SIG-M5 treated with dmso at 0.1 percent for 504 hours (cell line): ENCODE measurements around the gene USP9Y.

Source experiments
- DNase-seq: peaks from one replicate; lab custom pipeline; 2025; ENCODE audit not compliant: unreplicated experiment; lab: John Stamatoyannopoulos, UW

The USP9Y gene

GRCh38 chrY:12756021-12756420 lies 55.0 kb downstream of the USP9Y start:
- DNase-seq, result no peak

- no peak for DNase-seq
Measured at GRCh38 chrY:12765976-12766375, 64.9 kb downstream of the USP9Y start.

- no peak for DNase-seq
Measured at GRCh38 chrY:12784521-12784920, 83.5 kb downstream of the USP9Y start.

- no peak for DNase-seq
Measured at GRCh38 chrY:12793999-12794398, 93.0 kb downstream of the USP9Y start.

- no peak for DNase-seq
Measured at GRCh38 chrY:12808046-12808445, 107.0 kb downstream of the USP9Y start.

- DNase-seq, result no peak
Measured at GRCh38 chrY:12809034-12809433, 108.0 kb downstream of the USP9Y start.

GRCh38 chrY:12823408-12823807 lies 122.4 kb downstream of the USP9Y start:
- DNase-seq, result no peak

- DNase-seq, result no peak
Measured at GRCh38 chrY:12826791-12827190, 125.8 kb downstream of the USP9Y start.

GRCh38 chrY:12833284-12833683 lies 132.3 kb downstream of the USP9Y start:
- no peak for DNase-seq

GRCh38 chrY:12837550-12837949 lies 136.5 kb downstream of the USP9Y start:
- no peak for DNase-seq

GRCh38 chrY:12841368-12841767 lies 140.3 kb downstream of the USP9Y start:
- DNase-seq, result no peak

- DNase-seq, result no peak
Measured at GRCh38 chrY:12846793-12847192, 145.8 kb downstream of the USP9Y start.

GRCh38 chrY:12855791-12856275 lies 154.8 kb downstream of the USP9Y start:
- DNase-seq, result no peak

- DNase-seq, result no peak
Measured at GRCh38 chrY:12867960-12868359, 166.9 kb downstream of the USP9Y start.

GRCh38 chrY:12896973-12897372 lies 195.9 kb downstream of the USP9Y start:
- DNase-seq, result no peak

- no peak for DNase-seq
Measured at GRCh38 chrY:12898604-12899003, 197.6 kb downstream of the USP9Y start.

GRCh38 chrY:12904618-12905516 lies 203.8 kb downstream of the USP9Y start, which contains the start of gene DDX3Y:
TSS of gene DDX3Y (plus strand) at chrY:12904868. CDS start at chrY:12904937, 69 bp downstream.
- DNase-seq, result no peak

- DNase-seq, result no peak
Measured at GRCh38 chrY:12905517-12905872, 204.5 kb downstream of the USP9Y start.

- DNase-seq, result no peak
Measured at GRCh38 chrY:12905895-12906294, 204.9 kb downstream of the USP9Y start.
